Activated CD4-positive, alpha-beta T cell treated with anti-CD3 and anti-CD28 coated beads, Interleukin-2, Interleukin-4, amounts not matched to agents 100 ng/mL and 50 ng/mL, durations not matched to agents 16 hours and 8 hours (primary cell): ENCODE data around the gene METAP2.
"Not testable (repeated sequence)": the region's sequence is repeated elsewhere in the genome, so short reads cannot be mapped to it uniquely, and the experiment has no call there.

ENCODE experiments used
- DNase-seq: peaks from one replicate; pipeline ENCODE4 v3.0.0-alpha.2; 2020; ENCODE audit warnings: low spot score

METAP2 gene

GRCh38 chr12:95473884-95474659 is at the start of gene METAP2:
Gene METAP2 (plus strand): TSS chr12:95474152. CDS start chr12:95474180, 28 bp downstream.
- DNase-seq, result peak; percentile 96

GRCh38 chr12:95424271-95424994 is 49.5 kb upstream of the METAP2 start:
- DNase-seq, result no peak

DNA sequence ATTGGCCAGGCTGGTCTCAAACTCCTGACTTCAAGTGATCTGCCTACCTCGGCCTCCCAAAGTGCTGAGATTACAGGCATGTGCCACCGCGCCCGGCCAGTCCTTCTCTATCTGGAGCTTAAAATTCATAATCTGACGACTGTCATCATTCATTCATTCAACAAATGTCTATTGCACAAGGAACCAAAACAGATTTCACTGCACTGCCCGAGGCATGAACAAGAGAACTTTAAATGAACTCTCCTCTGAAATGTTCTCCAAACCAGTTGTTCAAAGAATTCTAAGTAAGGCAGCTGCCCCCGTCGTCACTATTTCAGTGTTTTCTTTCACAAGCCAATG is 44.8 kb upstream of the METAP2 start:
- no peak for DNase-seq

DNA sequence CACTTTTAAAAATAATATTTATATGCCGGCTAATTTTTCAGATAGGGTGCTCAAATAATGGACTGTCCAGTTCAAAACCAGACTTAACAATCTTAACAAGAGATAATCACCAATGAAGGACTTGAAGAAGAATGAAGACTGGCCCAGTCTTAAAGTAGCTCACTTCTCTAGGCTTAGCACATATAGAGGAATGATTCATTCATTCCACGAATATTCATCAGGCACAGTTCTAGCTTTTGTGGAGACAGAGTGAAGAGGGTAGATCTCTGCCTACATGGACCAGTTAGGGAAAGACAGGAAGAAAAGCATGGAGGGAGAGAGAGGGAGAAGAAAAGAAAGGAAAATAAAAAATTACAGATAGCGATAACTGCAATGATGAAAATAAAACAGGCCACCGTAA is 42.8 kb upstream of the METAP2 start:
- DNase-seq, result no peak

DNA sequence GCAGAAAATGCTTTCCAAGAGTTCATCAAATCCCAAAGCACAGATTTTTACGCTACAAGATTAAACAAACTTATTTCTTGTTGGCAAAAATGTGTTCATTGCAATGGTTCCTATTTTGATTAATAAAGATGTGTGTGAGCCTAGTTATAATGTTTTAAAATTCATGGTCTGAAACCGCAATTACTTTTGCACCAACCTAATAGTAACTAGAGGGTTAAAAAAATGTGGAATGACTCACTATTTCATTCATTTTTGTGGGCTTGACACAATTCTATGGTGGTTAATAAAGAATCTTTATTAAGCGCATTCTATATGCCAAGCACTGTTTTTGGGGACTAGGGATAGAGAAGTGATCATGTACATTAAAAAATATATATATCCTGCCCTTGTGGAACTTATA is 38.6 kb upstream of the METAP2 start:
- DNase-seq, result no peak

DNA sequence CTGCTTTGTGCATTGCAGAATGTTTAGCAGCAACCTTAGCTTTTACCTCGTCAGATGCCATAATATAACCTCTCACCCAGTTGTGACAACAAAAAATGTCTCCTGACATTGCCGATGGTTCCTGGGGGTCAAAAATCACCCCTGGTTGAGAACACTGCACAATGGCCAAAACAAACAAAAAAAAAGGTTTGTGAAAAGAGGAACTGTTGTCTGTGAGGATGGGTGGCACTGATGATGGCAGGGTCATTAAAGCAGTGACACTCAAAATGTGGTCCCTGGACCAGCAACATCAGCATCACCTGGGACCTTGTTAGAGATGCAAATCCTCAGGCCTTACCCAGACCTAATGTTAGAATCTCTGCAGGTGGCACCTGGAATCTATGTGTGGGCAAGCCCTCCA is 36.4 kb upstream of the METAP2 start:
- DNase-seq, result no peak

DNA sequence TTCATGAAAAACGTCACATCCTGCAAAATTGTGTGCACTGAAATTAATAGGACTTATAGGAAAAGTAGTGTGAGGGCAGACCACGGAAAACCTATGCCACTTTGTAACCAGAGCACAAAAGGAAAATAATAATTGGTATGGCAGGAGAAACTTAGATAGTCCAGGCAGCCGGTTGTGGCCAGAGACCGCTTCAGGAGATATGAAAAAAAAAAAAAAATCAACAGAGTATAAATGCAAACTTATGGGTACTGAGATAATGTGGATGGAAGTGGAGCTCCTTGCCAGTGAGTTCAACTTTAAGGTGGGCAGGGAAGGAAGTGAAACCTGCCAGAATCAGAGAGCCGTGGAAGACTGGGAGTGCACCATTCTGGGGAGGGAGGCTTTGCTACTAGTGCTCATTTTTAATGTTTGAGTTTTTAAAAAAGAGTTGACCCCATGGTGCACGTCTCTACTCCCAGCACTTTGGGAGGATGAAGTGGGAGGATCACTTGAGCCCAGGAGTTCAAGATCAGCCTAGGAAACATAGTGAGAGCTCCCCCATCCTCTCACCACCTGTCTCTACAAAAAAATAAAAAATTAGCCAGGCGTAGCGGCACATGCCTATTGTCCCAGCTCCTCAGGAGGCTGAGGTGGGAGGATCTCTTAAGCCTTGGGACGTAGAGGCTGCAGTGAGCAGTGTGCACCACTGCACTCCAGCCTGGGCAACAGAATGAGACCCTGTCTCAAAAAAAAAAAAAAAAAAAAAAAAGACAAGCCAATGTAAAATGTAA is 34.3 kb upstream of the METAP2 start:
- no peak for DNase-seq

GRCh38 chr12:95440401-95440800 is 33.6 kb upstream of the METAP2 start:
- DNase-seq, result no peak

DNA sequence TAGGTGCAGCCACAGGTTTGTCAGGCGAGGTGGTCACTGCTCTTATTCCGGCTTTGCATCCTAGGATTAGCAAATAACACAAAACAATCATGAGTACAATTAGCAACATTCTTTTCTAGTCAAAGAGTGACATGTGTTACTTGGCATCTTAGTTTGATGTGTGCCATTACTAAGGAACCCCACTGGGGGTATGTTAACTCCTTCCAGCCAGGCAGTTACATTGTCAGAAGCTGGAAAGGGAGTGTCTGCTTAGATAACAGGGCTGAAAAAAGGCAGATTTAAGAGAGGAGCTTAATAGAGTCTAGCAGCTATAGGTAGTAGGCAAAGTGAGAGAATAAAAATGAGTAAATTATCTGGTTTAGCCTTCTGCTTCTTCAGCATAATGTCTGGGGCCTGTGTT is 30.5 kb upstream of the METAP2 start:
- no peak for DNase-seq

- not testable (repeated sequence) for DNase-seq
Observed at GRCh38 chr12:95445099-95445498, 28.9 kb upstream of the METAP2 start.

DNA sequence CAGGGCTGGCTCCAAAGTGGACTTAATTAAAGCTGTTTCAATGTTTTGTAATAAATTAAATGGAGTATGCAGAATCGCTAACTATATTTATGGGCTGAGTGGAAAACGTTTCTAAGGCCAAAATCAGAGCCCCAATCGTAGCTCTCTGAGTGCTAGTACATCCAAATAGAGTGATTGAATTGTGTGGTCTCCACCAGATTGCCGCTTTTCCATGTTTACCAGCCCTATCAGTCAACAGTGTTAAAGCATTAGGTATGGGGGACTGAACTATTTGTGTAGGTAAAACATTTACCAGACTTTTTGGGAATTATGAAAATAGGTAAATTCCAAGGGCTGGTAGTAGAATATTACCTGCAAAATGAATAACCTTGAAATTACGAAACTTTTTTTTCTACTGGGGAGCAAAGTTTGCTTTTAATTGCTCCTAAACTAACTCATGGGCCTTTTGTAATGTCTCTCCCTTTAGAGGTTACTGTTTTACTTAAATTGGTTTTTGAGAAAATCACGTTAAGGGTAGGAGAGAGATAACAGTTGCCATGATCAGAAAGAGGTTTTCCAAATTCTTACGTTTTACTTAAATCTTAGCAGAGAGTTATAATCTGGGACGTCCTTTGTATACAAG is 28.0 kb upstream of the METAP2 start:
- DNase-seq, result no peak

- DNase-seq, result no peak
Observed at GRCh38 chr12:95446506-95446900, 27.4 kb upstream of the METAP2 start.

DNA sequence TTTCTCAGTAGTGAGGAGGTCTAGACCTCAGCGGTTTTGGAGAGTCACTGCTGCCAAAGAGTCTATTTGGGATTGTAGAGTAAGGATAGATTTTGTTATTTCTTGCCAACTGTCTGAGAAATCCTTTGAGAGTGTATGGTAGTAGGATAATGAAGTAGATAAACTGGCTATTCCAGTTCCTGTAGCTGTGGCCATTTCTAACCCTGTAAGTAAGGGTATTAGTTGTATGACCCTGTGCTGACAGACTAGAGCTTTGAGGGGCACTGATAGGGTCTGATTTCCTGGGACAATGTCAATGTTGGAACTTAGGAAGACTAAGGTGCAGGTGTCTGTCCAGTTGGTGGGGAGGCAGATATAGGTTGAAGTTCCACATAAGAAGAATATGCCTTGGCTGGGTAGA is 24.3 kb upstream of the METAP2 start:
- DNase-seq, result not testable (repeated sequence)

DNA sequence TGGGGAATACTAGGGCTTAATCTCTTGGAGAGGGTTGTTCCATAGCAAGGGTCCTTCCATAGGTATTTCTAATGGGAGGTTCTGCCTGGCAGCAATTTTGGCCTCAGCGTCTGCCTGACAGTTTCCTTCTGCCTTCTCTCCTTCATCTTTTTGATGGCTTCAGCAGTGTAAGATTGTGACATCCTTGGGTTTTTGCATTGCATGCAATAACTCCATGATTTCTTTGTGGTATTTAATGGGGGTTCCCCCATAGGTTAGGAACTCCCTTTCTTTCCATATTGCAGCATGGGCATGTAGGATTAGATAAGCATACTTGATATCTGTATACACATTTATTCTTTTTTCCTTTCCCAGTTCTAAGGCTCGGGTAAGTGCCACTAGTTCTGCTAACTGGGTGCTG is 21.5 kb upstream of the METAP2 start:
- not testable (repeated sequence) for DNase-seq

DNA sequence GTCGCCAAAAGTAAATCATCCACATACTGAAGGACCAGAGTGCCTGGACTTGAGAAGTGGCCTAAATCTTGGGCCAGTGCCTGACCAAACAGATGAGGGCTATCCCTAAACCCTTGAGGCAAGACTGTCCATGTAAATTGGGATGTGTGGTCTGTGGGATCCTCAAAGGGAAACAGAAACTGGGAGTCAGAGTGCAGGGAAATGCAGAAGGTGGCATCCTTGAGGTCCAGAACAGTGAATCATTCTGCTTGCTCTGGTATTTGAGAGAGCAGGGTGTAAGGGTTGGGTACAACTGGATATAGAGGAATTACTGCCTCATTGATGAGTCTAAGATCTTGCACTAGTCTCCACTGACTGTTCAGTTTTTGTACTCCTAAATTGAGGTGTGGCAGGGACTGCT is 20.1 kb upstream of the METAP2 start:
- not testable (repeated sequence) for DNase-seq

- DNase-seq, result not testable (repeated sequence)
Observed at GRCh38 chr12:95454780-95455215, 19.2 kb upstream of the METAP2 start.

- DNase-seq, result not testable (repeated sequence)
Observed at GRCh38 chr12:95457605-95458004, 16.3 kb upstream of the METAP2 start.

DNA sequence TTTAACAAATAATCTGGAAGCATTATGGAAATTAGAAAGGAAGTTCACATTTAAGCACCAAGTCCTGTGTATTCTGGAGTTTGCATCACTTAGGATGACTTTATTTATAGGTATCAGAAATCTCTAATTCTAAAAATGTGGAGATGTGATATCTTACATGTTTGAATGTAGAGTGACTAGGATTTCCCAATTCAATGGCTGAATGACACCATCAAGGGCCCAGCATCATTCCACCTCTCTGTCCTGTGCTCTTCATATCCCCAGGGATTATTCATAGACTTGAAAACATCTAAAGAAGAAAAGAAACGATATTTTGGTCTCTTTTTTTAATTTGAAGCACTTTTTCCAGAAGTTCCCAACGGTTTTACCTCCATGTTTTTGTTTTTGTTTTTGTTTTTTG is 15.2 kb upstream of the METAP2 start:
- no peak for DNase-seq

- DNase-seq, result no peak
Observed at GRCh38 chr12:95459310-95459709, 14.6 kb upstream of the METAP2 start.

DNA sequence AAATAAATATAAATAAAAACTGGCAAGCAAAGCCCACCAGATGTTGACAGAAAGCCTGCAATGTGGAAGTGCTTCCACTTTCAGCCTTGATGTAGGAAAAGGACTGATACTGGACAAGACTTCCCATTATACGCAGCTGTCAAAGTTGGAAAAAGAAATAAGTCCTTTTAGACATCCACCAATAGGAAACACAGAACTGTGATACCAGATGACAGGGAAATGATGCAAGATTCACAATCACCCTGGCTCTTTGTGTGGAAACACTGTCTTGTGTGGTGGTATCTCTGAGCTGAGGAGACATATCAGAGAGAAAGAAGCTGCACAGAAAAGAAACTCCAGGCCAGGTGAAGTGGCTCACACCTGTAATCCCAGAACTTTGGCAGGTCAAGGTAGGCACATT is 13.8 kb upstream of the METAP2 start:
- no peak for DNase-seq

- DNase-seq, result no peak
Observed at GRCh38 chr12:95460896-95461295, 13.1 kb upstream of the METAP2 start.

DNA sequence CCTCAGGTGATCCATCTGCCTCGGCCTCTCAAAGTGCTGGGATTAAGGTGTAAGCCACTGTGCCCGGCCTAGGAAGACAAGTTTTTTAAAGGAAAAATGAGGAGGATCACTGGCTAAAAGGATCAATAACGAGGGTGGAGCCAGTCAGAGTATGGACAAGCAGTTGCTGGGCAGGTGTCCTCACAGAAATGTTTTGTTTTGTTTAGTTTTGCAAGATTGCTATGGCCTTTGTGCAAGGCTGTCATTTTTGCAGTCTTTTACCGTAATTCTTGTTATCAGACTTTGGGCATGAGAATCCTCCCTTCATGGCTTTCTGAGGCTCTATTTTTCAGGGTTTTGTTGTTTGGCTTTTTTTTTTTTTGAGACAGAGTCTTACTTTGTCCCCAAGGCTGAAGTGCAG is 11.9 kb upstream of the METAP2 start:
- DNase-seq, result no peak
